ENCODE data around the gene MICAL3. TPM values are rescaled to one million over a fixed set of nuclear protein-coding genes. Genes with fewer than 3 reads are reported as not detected.

Gene MICAL3
- total RNA-seq, 1 experiment from 2014 or later: 15.2 TPM

DNA sequence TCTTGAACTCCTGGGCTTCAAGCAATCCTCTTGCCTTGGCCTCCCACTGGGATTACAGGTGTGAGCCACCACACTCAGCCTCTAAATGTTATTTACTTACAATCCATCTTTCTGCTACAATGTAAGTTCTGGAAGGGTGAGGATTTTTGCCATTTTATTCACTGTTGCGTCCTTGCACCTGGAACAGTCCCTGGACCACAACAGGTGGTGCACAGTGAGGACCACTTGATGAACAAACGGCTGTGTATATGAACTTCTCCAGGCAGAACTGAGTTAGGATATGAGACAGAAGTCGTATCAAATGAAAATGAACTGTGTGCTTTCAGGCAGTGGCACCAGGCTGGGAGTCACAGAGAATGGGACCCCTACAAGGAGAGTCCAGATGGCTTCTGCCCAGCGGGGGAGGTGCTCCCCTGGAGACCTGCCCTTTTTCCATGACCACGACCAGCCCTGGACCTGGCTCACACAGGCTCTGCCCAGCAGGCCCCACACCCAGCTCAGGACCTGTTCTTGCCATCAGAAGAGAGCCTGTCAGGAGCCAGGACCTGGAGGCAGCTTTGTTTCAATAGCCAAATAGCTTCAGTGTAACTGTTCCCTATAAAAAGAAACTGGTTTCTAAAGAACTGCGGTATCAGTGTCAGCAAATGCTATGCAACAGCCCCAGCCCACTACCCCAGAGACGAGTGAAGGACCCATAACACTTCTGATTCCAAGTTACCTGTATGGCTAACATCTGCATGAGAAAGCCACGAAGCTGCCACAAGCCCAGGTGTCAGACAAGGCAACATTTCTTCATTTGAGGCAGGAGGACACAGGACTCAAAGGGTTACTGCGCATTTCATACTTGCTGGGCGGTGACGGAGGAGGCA, 104.9 kb downstream of the MICAL3 start:
- no peak for DNase-seq (ENCODE audit: extremely low read depth, low read depth)

GRCh38 chr22:17918840-17919239, 105.5 kb downstream of the MICAL3 start:
- no peak for DNase-seq (ENCODE audit: extremely low read depth, low read depth)

DNA sequence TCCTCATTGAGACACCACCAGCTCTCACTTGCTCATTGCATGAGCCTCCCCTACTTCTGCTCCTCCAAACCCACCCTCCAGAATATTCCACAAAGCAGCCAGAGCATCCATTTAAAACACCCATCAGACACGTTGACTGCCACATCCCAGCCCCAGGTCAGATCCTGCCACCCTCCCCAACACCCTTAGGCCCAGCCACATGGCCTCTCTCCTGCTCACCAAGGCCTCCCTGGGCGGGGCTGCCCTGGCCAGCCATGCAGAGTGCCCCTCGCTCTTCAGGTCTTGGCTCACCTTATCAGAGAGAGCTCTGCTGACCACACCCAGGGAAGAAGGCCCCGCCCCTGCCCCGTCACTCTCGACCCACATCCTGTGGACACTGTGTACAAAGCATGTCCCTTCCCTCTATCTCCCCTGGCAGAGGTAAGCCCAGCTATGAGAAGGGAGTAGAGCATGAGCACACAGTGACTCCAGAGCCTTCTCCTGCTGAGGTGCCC, 106.8 kb downstream of the MICAL3 start:
- no peak for DNase-seq (ENCODE audit: extremely low read depth, low read depth)

GRCh38 chr22:17916226-17916889, 108.0 kb downstream of the MICAL3 start:
- no peak for DNase-seq (ENCODE audit: extremely low read depth, low read depth)

GRCh38 chr22:17915676-17916075, 108.7 kb downstream of the MICAL3 start:
- no peak for DNase-seq (ENCODE audit: extremely low read depth, low read depth)

DNA sequence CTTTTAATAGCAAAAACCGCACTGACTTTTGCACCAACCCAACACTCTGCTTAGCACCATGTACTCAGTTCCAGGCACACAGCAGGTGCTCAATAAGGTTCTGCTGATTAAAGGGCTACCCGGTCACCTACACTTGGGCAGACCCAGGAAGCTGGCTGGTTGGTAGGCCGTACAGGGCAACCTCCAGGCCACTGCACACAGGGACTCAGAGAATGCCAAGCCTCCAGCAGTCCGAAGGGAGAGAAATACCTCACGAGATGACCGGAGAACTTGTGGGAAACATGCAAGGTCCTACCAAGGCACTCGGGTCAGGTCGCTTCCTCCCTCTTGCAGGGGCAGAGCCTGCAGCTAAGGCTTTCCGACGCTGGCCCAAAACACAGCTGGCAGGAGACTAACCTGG, 109.2 kb downstream of the MICAL3 start:
- no peak for DNase-seq (ENCODE audit: extremely low read depth, low read depth)

GRCh38 chr22:17914474-17914873, 109.9 kb downstream of the MICAL3 start:
- no peak for DNase-seq (ENCODE audit: extremely low read depth, low read depth)

DNA sequence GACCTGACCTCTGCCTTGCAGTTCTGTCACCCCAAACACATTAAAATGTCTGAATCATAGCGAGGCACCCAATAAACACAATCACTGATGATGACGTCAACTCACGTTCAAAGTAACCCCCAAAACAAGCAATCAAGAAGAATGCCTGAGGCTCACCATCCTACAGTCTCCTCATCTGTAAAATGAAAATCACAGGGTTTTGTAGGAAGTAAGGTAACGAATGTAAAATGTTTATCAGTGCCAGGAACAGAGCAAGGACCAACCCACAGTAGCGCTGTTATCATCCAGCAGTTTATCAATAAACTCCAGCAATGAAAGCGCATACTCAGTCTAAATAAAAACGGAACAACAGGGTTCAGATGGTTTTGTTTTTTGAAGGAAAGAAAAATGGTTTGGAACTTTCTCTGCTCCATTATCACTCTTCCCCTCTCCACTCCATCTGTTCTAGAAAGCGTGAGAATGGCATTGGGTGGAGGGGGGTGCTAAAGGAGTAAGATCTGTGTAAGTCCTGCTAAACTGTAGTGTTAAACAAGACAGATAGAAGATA, 110.5 kb downstream of the MICAL3 start:
- DNase-seq (ENCODE audit: extremely low read depth, low read depth): no peak

- no peak for DNase-seq (ENCODE audit: extremely low read depth, low read depth)
Measured at GRCh38 chr22:17912945-17913721, 111.2 kb downstream of the MICAL3 start.

GRCh38 chr22:17911887-17912286, 112.5 kb downstream of the MICAL3 start:
- no peak for DNase-seq (ENCODE audit: extremely low read depth, low read depth)

DNA sequence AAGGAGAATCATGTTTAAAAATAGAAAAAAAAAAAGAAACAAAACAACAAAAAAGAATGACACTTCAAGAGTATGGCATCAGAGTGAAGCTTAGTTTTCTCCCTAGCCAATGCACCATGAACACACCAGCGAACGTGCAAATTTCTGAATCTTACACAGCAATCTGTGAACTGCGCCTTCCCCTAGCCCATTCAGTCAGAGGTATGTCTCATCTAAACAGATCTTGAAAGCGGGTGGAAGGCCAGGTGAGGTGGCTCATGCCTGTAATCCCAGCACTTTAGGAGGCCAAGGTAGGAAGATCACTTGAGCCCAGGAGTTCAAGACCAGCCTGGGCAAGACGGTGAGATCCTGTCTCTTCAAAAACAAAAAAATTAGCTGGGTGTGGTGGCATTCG, 113.1 kb downstream of the MICAL3 start:
- DNase-seq (ENCODE audit: extremely low read depth, low read depth): no peak

- DNase-seq (ENCODE audit: extremely low read depth, low read depth): no peak
Measured at GRCh38 chr22:17910561-17911311, 113.6 kb downstream of the MICAL3 start.

DNA sequence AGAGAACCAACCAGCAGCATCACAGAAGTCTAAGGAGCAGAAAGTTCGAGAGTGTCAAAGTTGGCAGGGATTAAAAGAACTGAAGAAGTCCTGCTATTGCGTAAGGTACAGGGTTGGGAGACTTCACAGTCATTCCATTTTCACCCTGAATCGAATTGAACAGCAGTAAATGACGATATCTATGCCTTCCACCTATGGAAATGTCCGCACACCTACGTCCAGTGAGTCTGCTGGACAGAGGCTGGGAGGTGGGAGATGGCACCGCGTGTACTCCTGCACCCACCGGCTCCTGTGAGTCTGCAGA, 116.7 kb downstream of the MICAL3 start:
- DNase-seq (ENCODE audit: extremely low read depth, low read depth): no peak

- no peak for DNase-seq (ENCODE audit: extremely low read depth, low read depth)
Measured at GRCh38 chr22:17906978-17907747, 117.2 kb downstream of the MICAL3 start.

GRCh38 chr22:17905445-17905844, 118.9 kb downstream of the MICAL3 start:
- DNase-seq (ENCODE audit: extremely low read depth, low read depth): no peak

DNA sequence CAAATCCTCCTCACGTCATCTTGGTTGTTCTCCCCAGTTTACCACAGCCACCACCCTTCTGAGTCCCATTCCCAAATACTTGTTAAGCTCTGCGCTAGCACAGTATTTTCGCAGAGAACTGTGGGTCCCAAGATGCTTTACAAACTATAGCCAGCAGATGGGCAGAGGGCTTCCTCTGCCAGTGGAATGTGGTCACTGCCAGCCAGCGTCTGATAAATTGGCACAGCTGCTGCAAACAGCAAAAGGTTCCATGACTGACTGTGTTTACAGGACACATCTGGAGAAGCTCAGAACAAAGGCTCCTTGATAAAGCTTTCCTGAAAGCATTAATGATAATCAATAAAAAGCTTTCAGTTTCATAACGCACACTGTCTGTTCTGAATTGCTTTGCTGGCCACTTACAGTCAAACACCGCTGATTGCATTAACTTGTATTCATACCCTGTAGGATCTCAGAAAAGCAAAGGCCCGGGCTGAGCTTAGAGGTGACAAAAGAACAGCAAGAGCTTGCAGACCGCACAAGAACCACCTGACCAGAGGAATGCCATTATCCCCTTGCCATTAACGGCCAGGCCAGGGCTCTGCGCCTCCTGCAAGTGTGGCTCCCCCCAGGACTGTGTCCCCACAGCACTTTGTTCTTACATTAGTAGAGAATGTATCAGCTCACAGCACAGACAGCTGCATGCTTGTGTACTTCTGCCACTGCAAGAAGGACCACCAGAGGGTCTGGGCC, 120.6 kb downstream of the MICAL3 start:
- no peak for DNase-seq (ENCODE audit: extremely low read depth, low read depth)

DNA sequence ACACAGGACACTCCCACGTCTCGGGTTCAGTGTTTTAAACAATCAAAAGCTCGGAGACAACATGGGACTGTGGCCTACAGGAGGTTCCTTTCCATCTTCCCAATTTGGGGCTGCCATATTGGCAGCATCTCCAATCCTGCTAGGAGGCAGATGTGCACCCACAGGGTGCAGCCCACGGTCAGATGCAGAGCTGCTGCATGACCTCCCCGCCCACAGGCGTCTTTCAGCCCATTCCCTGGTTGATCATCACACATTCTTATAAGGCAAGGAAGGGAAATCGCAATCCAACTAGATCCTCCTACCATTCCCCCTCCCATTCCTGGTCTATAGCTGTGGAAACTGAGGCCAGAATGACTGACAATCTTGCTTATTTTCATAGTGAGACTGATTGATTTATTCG, 121.4 kb downstream of the MICAL3 start:
- no peak for DNase-seq (ENCODE audit: extremely low read depth, low read depth)

GRCh38 chr22:17898375-17898774, 126.0 kb downstream of the MICAL3 start:
- DNase-seq (ENCODE audit: extremely low read depth, low read depth): no peak

DNA sequence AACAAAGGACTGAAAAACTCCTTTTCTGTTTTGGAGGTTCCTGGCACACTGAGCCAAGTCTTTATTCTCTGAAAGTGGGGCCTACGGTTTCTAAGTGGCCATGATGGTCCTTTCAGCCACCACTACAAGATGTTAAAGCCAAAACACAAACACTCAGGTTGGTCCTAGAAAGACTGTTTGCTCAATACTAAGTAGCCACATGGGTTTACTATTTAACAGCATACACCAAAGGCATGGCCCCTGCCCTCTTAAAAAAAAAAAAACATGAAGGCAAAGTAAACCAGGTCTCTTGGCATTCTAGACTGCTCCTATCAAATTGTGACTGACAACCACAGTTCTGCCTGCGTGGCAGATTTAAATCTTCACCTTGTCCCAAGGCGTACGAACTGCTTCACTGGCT, 126.5 kb downstream of the MICAL3 start:
- DNase-seq (ENCODE audit: extremely low read depth, low read depth): no peak
